Prostate gland (tissue), 2 donors: ENCODE measurements around the gene AIMP1. TPM values are rescaled to one million over a fixed set of nuclear protein-coding genes. Genes with fewer than 3 reads are reported as not detected.

Experiments
- DNase-seq: peaks from one replicate; pipeline ENCODE4 v3.0.0-alpha.2; 2019; ENCODE audit warnings: low spot score
- H3K27ac ChIP-seq, 2 donors: fragments of 200-600 bp; sonication (generic); 2 replicates each; pipeline ENCODE4 v1.5.1; 2017 to 2019
- H3K27me3 ChIP-seq: fragments of 200-600 bp; sonication (generic); replicated peaks from 2 replicates; pipeline ENCODE4 v1.5.1; 2019; ENCODE audit not compliant: insufficient read depth
- H3K36me3 ChIP-seq, 2 donors: fragments of 200-600 bp; sonication (generic); 1 replicate in 1 of 2; 2 replicates in 1 of 2; pipeline versions ENCODE4 v1.5.1 to v1.8.1; 2017 to 2019
- H3K4me1 ChIP-seq: fragments of 200-600 bp; sonication (generic); replicated peaks from 2 replicates; pipeline ENCODE4 v1.5.1; 2019
- H3K4me3 ChIP-seq, 2 donors: fragments of 200-600 bp; sonication (generic); 2 replicates each; pipeline ENCODE4 v1.5.1; 2017 to 2019
- H3K9me3 ChIP-seq: fragments of 200-600 bp; sonication (generic); 2 replicates; pipeline ENCODE4 v1.5.1; 2017
- CTCF ChIP-seq, 4 experiments: fragments of 200-600 bp in 2 of 4; fragments of 450-650 bp in 2 of 4; sonication (generic) in 2 of 4; IDR thresholded peaks; 1 replicate in 3 of 4; 2 replicates in 1 of 4; pipeline ENCODE4 v1.5.1; 2016 to 2019; ENCODE audit warnings: antibody characterized with exemption in 4 of 4, mild to moderate bottlenecking in 2 of 4, moderate library complexity in 2 of 4
- POLR2A ChIP-seq: fragments of 450-650 bp; IDR thresholded peaks from one replicate; pipeline ENCODE4 v1.6.1; 2016; ENCODE audit warnings: antibody characterized with exemption, mild to moderate bottlenecking
- POLR2AphosphoS5 ChIP-seq: sonication (generic); formaldehyde crosslinking; IDR thresholded peaks from one replicate; pipeline ENCODE4 v1.6.1; 2017; ENCODE audit warnings: antibody characterized with exemption
- WGBS: methylation state at CpG from one replicate; pipeline ENCODE4 v1.1.5; 2018; 5-methylcytosine and 5-hydroxymethylcytosine counted together
- intact Hi-C: fragments of 100-400 bp; cut with DNase I; formaldehyde crosslinking; loops from one replicate; pipeline ENCODE4 v1.14.2; 2022
- total RNA-seq, 2 donors: library from RNA; depleted of rRNA; stranded (reverse); fragments of >200 nt; gene quantifications; one replicate each; pipeline ENCODE4 v1.1.0, GENCODE V29; 2016

Gene AIMP1
- total RNA-seq, 2 donors from 2014 or later = 20.5 to 32.4 TPM

GRCh38 chr4:106302062-106302438 lies 14.3 kb upstream of the AIMP1 start:
- WGBS = 90% methylated on average over 4 of the region's 4 CpGs

GRCh38 chr4:106303548-106304281 lies 12.6 kb upstream of the AIMP1 start:
- no peaks in the 10 kb centered on the region for H3K27me3 ChIP-seq
- WGBS = 95% methylated on average over 3 of the region's 3 CpGs
- no peak overlapping the region for H3K4me3 ChIP-seq
- no peaks in the 10 kb centered on the region for H3K4me1 ChIP-seq
- TF ChIP-seq POLR2A = no peak
- no peaks in the 10 kb centered on the region for H3K9me3 ChIP-seq
- intact Hi-C loops = no loop called here
- no peak for DNase-seq
- H3K36me3 ChIP-seq = no peaks in the 10 kb centered on the region
- H3K27ac ChIP-seq = no peak overlapping the region

More at GRCh38 chr4:106302062-106302438, 14.3 kb upstream of the AIMP1 start:
- intact Hi-C loops = no loop called here
- H3K4me3 ChIP-seq = no peak overlapping the region
- H3K9me3 ChIP-seq = no peaks in the 10 kb centered on the region
- no peaks in the 10 kb centered on the region for H3K4me1 ChIP-seq
- TF ChIP-seq CTCF (IDR thresholded peaks at IDR 0.05) = no peak
- no peak for TF ChIP-seq POLR2AphosphoS5
- TF ChIP-seq POLR2A = no peak
- no peaks in the 10 kb centered on the region for H3K27me3 ChIP-seq
- no peak overlapping the region for H3K27ac ChIP-seq
- no peak for DNase-seq
- no peaks in the 10 kb centered on the region for H3K36me3 ChIP-seq

GRCh38 chr4:106304632-106305031 lies 11.7 kb upstream of the AIMP1 start:
- no peak overlapping the region for H3K4me3 ChIP-seq
- H3K27ac ChIP-seq = no peak overlapping the region
- TF ChIP-seq CTCF (IDR thresholded peaks at IDR 0.05) (no peak), POLR2AphosphoS5 (no peak), POLR2A (no peak)
- no peaks in the 10 kb centered on the region for H3K36me3 ChIP-seq
- H3K27me3 ChIP-seq = no peaks in the 10 kb centered on the region
- H3K4me1 ChIP-seq = no peaks in the 10 kb centered on the region
- H3K9me3 ChIP-seq = no peaks in the 10 kb centered on the region
- intact Hi-C loops = no loop called here
- no peak for DNase-seq

- intact Hi-C loops = no loop called here
- TF ChIP-seq POLR2A (no peak), CTCF (IDR thresholded peaks at IDR 0.05) (no peak), POLR2AphosphoS5 (no peak)
- Histone ChIP-seq H3K27me3 (no peaks in the 10 kb centered on the region), H3K9me3 (no peaks in the 10 kb centered on the region), H3K4me3 (no peak overlapping the region), H3K4me1 (no peaks in the 10 kb centered on the region), H3K36me3 (no peaks in the 10 kb centered on the region), H3K27ac (no peak overlapping the region)
- DNase-seq = no peak
- 95% methylated on average over 4 of the region's 4 CpGs for WGBS
Measured at GRCh38 chr4:106305435-106306055, 10.8 kb upstream of the AIMP1 start.

GRCh38 chr4:106306561-106306960 lies 9.8 kb upstream of the AIMP1 start:
- no peaks in the 10 kb centered on the region for H3K27me3 ChIP-seq
- no peak overlapping the region for H3K4me3 ChIP-seq

More at GRCh38 chr4:106306561-106306960, 9.8 kb upstream of the AIMP1 start:
- Histone ChIP-seq H3K9me3 (no peaks in the 10 kb centered on the region), H3K36me3 (no peaks in the 10 kb centered on the region), H3K4me1 (no peaks in the 10 kb centered on the region), H3K27ac (no peak overlapping the region)
- intact Hi-C loops = no loop called here
- no peak for DNase-seq
- TF ChIP-seq POLR2AphosphoS5 (no peak), CTCF (IDR thresholded peaks at IDR 0.05) (no peak), POLR2A (no peak)
